HepG2 (cell line): ENCODE measurements around the gene ORMDL3. TPM values are rescaled to one million over a fixed set of nuclear protein-coding genes. Genes with fewer than 3 reads are reported as not detected.

Experiments
- EED ChIP-seq: sonication (generic); formaldehyde crosslinking; IDR thresholded peaks from 2 replicates; pipeline ENCODE4 v1.5.0; 2020; ENCODE audit warnings: mild to moderate bottlenecking, missing genetic modification reagents
- HBP1 ChIP-seq: IDR thresholded peaks from 2 replicates; pipeline ENCODE4 v1.6.1; 2016; ENCODE audit warnings: low read depth, control low read depth
- LRRFIP1 ChIP-seq: sonication (generic); formaldehyde crosslinking; conservative IDR thresholded peaks from 2 replicates; pipeline ENCODE4 v1.4.0; 2020; ENCODE audit warnings: missing genetic modification reagents
- PTBP1 ChIP-seq: fragments of 200-400 bp; formaldehyde crosslinking; IDR thresholded peaks from 2 replicates; pipeline ENCODE4 v1.6.1; 2018; ENCODE audit warnings: low read length, low read depth; ENCODE audit not compliant: poor library complexity, severe bottlenecking
- THAP8 ChIP-seq: sonication (generic); formaldehyde crosslinking; IDR thresholded peaks from 2 replicates; pipeline ENCODE4 v1.5.1; 2020; ENCODE audit warnings: missing genetic modification reagents, mild to moderate bottlenecking, borderline replicate concordance
- THRA ChIP-seq: sonication (generic); formaldehyde crosslinking; IDR thresholded peaks from 2 replicates; pipeline ENCODE4 v1.4.0; 2020; ENCODE audit warnings: missing genetic modification reagents, borderline replicate concordance
- UBTF ChIP-seq: sonication (generic); formaldehyde crosslinking; IDR thresholded peaks from 2 replicates; pipeline ENCODE4 v1.4.0; 2020; ENCODE audit warnings: mild to moderate bottlenecking, missing genetic modification reagents
- ZBTB39 ChIP-seq: sonication (generic); formaldehyde crosslinking; IDR thresholded peaks from 2 replicates; pipeline ENCODE4 v1.5.0; 2020; ENCODE audit warnings: missing genetic modification reagents
- ZBTB49 ChIP-seq: sonication (generic); formaldehyde crosslinking; IDR thresholded peaks from 2 replicates; pipeline ENCODE4 v1.4.0; 2020; ENCODE audit warnings: missing genetic modification reagents, borderline replicate concordance
- ZNF362 ChIP-seq: sonication (generic); formaldehyde crosslinking; IDR thresholded peaks from 2 replicates; pipeline ENCODE4 v1.4.0; 2020; ENCODE audit warnings: missing genetic modification reagents, mild to moderate bottlenecking, borderline replicate concordance
- ZNF496 ChIP-seq: sonication (generic); formaldehyde crosslinking; IDR thresholded peaks from 2 replicates; pipeline ENCODE4 v1.8.1; 2023; ENCODE audit warnings: mild to moderate bottlenecking, moderate library complexity, missing genetic modification reagents; ENCODE audit not compliant: insufficient replicate concordance
- ZNF567 ChIP-seq: sonication (generic); formaldehyde crosslinking; IDR thresholded peaks from 2 replicates; pipeline ENCODE4 v1.8.1; 2023; ENCODE audit warnings: mild to moderate bottlenecking, missing genetic modification reagents, borderline replicate concordance
- polyA plus RNA-seq, 8 experiments: library from polyadenylated mRNA; depleted of rRNA in 3 of 8; stranded (reverse) in 7 of 8; unstranded in 1 of 8; fragments of >200 nt; fragmentation: Illumina TruSeq in 4 of 8; extraction: Trizol in 4 of 8; gene quantifications; 2 replicates each; pipeline versions ENCODE4 v1.2.1 to v1.2.3, GENCODE V29; 2011 to 2016; ENCODE audit warnings: low read depth in 4 of 8, missing spikeins in 1 of 8, mixed read lengths in 1 of 8; ENCODE audit not compliant: insufficient read depth in 1 of 8
- total RNA-seq, 5 experiments: library from RNA; depleted of rRNA; stranded (reverse); fragments of >200 nt; fragmentation: Illumina TruSeq; extraction: Trizol; gene quantifications; 2 replicates each; pipeline ENCODE4 v1.2.3, GENCODE V29; 2016; ENCODE audit warnings: low read depth in 1 of 5

ORMDL3 gene
- total and polyA plus RNA-seq, 2 of the 13 experiments (the other 11 are each of a cell fraction or from before 2014, with no cell fraction given), result 181 to 384 TPM

- TF ChIP-seq ZBTB49 (CRISPR knock-in tag) (no peak), ZNF567 (CRISPR knock-in tag) (no peak), PTBP1 (no peak), THRA (CRISPR knock-in tag) (no peak), THAP8 (CRISPR knock-in tag) (no peak), LRRFIP1 (CRISPR knock-in tag) (no peak), ZNF496 (no peak), ZNF362 (CRISPR knock-in tag) (no peak), UBTF (CRISPR knock-in tag) (no peak), EED (CRISPR knock-in tag) (0 out of 2 replicates have a peak, but pooled peaks have one; percentile 15), ZBTB39 (no peak), HBP1 (CRISPR knock-in tag) (no peak)
Measured at GRCh38 chr17:39951924-39952679, 24.7 kb upstream of the ORMDL3 start (continued).
